Superior temporal gyrus (tissue), 1 donor: ENCODE measurements around the gene ZNRF2.
"Not testable (repeated sequence)": the region's sequence is repeated elsewhere in the genome, so short reads cannot be mapped to it uniquely, and the experiment has no call there.

ENCODE experiments used
- DNase-seq: peaks from one replicate; pipeline ENCODE4 v3.0.0-alpha.2; 2016; ENCODE audit errors: extremely low spot score

Gene ZNRF2

DNA sequence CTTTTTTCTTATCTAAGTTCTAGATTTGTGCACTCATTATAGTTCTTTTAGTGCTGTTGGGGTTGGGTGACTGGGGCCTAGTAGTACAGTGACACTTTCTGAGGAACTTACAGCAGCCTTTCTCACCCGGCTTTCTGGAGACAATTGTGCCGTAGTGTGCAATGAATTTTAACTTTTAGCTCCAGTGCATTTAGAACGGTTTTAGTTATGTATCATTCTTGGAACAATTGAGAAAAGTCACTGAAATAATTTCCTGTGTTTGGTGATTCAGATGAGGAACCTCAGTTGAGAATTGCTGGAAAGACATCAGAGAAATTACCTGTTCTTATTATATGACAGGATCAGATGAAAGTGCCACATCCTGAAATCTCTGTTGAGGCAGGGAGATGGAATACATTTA lies 3.2 kb downstream of the ZNRF2 start:
- DNase-seq = not testable (repeated sequence)

DNA sequence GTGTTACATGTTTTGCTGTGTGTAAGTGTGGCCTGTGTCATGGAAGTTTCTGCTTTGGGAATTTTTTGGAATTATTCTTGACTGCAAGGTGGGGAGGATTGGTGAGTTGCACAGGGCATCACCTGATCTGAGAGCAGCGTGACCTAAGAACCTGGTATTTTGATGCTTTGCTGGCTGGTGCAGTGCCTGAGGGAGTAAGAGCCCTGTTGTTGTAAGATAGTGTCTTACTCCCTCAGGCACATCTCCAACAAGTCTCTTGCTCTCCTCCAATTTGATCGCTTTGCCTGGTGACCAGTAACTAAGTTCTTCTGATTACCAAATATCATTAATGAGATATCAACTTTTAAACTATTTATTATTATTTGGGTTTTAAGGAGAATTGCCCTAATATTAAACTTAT lies 5.2 kb downstream of the ZNRF2 start:
- not testable (repeated sequence) for DNase-seq

DNA sequence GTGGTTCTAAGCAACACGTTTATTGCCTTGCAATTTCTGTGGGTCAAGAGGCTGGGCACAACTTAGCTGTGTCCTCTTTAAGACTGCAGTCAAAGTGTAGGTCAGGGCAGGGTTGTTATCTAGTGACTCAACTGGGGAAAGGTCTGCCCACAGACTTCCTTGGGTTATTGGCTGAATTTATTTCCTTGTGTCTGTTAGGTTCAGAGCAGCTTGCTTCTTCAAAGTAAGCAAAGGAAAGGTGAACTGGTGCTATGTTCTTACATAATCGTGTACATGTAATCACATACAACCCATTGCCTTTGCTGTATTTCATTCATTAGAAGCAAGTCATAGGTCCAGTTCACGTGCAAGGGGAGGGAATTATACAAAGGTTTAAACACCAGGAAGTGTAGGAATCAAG lies 5.9 kb downstream of the ZNRF2 start:
- DNase-seq = not testable (repeated sequence)

DNA sequence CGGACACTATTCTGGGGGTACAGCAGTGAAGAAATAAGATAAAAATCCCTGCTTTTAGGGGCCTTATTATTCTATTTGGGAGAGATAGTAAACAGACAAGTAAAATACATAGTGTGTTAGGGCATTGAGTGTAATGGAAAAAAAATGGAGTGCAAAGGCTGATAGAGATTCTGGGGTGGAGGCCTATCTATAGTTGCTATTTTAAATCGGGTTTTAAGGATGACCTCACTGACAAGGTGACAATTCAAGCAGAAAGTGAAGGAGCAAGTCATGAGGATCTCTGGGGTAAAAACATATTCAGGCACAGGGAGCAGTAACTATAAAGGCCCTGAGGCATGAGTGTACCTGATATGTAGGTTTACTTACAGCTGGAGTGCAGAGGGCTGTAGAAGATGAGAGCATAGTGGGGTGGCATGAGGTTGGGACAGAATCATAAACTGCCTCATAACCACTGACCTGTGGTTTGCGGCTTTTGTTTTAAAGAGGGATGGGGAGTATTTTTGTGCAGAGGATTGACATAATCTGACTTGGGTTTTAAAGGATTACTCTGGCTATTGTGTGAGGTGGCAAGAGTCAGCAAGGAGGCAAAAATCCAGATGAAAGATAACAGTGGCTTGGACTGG lies 8.1 kb downstream of the ZNRF2 start:
- DNase-seq = not testable (repeated sequence)

DNA sequence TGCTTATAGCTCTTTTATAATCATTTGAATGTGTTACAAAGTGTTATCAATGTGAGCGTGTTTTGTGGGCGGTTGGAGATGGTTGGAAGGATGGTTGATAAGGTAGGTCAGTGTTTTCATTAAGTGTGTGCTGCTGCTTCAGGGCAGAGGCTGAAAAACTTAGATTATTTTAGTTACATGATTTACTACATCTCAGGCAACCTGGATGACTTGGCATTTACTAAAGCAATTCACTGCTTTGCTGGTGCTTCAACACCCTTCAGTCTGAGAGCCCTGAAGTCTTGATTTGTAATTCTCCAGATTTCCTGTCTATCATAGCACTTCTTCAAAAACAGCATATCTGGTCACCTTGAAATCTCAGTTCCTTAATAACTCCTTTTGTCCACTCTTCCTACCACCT lies 11.9 kb downstream of the ZNRF2 start:
- DNase-seq = not testable (repeated sequence)

DNA sequence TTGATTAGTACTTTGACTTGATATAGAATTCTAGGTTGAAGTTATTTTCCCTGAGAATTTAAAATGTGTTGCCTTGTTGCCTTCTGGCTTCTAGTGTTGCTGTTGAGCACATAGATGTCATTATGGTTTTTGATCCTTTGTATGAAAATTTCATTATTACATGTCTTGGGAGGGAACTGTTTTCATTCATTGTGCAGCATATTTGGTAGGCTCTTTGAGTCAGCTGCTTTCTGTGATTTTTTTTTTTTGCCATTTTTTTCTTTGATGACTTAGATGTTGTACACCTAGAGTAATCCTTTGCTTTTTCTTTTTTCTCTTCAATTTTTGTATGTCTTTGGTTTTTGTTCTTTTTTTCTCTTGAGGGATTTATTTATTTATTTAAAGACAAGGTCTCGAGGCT lies 13.1 kb downstream of the ZNRF2 start:
- DNase-seq = not testable (repeated sequence)

DNA sequence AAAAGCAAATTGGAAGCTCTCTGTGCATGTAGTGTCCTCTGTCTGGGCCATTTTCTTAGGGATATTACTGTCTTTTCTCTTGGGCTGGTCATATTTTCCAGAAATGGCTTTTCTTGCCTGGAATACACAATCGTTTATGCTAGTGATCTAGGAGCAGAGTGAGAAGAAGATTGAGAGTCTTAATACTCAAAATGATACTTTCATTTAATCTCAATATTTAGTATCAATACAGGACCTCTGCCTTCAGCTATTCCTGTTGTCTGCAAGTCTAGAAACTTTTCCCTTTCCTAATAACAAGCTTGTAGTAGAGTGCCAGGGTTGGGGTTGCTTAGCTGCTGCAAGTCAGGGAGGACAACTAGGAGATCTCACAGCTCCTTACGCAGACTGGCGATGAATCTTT lies 14.0 kb downstream of the ZNRF2 start:
- DNase-seq = not testable (repeated sequence)

DNA sequence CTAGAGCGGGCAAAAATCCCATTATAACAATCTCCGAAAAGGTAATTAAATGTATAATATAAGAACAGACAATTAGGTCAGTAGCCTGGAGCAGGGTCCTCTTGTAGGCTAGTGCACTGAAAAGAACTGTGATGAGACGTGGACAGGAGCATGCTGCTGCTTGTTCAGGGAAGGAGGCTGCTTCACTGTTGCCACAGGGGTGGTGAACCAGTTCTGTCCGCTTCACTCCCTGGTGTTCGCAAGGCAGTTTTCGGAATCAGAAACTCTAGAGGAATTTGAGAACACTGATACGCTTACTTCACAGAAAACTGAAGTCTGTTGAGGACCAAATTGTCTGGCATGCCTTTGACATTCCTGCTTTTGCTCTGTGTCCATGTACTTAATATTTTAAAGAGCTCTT lies 17.4 kb downstream of the ZNRF2 start:
- DNase-seq = no peak

DNA sequence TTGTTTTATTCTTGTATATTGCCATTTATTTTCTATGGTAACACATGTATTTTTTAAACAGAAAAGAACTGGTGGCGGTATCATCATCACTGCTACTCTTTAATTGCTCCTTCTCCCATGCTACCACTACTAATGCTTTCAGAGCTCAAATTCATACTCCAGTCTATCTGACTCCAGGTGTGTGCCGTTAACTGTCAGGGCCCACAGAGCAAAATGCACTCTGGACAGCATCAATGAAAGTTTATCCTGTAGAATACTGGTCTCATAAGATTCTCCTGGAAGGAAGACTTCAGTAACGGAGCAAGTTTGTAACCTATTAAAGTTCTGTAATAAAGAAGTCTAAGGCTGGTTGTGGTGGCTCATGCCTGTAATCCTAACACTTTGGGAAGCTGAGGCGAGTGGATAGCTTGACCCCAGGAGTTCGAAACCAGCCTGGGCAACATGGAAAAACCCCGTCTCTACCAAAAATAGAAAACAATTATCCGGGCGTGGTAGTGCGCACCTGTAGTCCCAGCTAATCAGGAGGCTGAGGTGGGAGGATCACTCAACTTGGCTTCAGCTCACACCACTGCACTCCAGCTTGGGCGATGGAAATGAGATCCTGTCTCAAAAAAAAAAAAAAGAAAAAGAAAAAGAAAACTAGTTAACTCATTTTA lies 18.4 kb downstream of the ZNRF2 start:
- DNase-seq = no peak

DNA sequence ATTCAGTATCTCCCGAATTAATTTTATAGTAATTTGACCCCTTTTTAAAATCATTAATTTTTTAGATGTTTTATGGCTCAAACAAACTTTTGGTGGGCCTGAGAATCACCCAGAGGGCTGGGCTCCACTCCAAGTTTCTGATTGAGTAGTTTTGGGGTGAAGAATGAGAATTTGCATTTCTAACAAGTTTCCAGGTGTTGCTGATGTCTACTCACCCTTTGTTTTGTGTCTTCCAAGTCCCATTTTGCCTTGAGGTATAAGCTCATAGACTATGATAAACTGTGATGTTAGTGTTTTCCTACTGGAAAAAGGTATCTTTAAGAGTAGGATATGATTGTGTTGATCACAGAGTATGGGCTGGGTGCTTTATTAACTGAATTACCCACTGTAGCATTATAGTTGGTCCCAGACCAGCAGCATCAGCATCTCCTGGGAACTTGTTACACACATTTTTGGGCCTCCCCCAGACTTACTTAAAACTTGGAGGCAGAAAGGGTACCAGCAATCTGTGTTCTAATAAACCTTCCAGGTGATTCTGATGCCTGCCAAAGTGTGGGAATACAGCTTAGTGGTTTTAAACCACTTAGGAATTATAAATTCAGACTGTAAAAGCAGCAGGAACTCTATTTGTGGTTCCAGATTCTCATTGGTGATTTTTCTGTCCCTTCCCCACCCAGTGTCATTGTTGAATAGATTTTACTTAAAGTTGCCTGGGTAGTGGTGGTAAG lies 19.1 kb downstream of the ZNRF2 start:
- no peak for DNase-seq

DNA sequence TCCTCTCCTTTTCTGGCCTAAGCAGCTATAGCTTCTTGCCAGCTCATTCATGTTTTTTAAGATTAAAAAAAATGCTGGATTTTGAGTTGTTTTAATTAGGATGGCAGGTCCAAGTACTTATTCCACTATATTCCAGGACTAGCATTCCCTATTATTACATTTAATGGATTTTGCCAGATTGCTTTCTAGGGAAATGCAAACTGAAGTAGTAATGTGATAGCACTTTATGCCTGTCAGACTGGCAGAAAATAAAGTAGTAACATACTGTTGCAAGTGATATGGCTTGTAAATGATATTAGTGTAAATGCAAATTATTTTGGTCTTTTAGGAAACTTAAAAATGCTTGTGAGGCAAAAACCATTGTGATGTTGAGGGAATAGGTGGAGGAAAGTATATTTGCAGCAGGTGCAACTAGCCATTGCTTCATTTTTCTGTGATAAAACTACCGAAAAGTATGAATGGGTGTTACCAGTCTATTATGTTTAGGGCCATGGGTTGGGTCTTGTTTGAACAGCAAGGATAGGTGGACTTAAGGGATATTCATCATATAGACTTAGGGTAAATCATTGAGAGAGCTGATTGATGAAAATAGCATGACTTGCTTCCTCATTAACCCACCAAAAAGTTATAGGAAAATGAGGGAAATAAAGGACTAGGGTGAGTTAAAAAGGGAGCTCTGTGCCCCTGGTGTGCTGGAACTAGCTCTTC lies 19.9 kb downstream of the ZNRF2 start:
- DNase-seq = no peak

DNA sequence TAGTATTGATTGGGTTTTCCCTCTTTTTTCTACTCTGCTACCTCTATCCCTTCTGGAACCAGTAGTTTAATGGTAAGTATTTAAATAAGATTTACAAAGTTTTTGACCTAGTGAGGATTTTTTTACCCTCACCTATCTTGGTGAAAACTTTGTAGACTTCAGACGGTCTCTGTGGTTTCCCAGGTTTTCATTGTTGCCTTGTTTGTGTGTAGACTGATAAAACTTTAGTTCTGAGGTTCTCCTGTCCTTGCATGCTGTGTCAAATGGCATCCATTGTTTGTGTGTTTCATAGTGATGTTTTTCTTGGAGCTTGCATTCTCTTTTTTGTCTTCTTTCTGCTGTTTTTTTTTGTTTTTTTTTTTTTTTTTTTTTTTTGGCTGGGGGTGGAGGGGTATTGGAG lies 22.6 kb downstream of the ZNRF2 start:
- DNase-seq = no peak

DNA sequence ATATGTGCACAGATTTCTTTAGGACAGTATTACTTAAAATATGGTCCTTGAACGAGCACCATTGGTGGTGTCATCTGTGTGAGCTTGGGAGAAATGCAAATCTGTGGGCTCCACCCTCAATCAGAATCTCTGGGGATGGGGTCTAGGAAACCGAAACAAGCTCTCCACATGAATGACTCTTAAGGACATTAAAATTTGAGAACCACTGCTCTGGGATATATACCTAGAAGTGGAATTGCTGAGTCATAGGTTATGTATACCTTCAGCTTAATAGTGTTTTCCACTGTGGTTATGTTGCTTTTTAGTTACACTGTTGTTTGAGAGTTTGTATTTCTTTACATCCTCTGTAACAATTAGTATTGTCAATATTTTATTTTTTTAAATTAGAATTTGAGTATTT lies 24.0 kb downstream of the ZNRF2 start:
- no peak for DNase-seq

DNA sequence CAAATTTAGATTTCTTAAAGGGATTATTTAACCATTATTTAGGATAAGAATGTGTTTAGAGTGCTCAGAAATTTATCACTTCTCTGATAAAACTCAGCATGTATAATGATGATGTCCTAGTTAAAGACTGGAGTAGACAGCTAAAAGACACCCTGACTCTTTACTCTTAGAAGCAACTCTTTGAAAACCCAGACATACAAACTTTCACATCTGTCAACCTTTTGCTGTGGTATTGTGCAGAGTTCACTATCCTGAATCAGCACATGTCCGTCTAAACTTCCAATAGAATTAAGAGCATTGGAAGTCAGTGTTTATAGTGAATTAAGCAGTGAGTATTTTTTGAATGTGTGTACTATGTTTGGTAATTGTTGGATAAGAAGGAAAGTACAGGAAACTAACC lies 24.9 kb downstream of the ZNRF2 start:
- DNase-seq = no peak

DNA sequence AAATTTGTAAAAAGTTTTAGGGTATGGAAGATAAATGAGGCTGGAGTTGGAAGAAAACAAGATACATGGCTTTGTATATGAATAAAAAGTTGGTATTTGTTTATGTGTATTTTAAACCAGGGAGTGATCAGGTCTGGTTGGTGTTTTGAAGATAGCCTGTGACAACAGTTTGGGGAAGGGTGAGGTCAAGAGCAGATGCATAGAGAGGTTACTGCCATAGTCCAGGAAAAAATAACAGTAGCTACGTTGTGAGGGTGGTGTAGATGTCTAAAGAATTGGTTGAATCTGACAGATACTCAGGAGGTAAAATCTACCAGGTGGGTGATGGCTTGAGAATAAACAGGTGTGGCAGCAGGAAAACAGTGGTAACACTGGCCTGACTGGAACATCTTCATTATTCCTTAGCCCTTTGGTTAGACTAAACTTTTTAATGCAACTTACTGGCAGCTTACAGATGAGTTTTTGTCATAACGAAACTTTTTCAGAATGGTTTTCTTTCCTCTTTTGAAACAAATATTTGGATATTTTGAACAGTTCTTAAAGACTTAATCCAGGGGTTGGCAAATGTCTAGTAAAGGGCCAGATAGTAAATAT lies 25.5 kb downstream of the ZNRF2 start:
- DNase-seq = no peak

DNA sequence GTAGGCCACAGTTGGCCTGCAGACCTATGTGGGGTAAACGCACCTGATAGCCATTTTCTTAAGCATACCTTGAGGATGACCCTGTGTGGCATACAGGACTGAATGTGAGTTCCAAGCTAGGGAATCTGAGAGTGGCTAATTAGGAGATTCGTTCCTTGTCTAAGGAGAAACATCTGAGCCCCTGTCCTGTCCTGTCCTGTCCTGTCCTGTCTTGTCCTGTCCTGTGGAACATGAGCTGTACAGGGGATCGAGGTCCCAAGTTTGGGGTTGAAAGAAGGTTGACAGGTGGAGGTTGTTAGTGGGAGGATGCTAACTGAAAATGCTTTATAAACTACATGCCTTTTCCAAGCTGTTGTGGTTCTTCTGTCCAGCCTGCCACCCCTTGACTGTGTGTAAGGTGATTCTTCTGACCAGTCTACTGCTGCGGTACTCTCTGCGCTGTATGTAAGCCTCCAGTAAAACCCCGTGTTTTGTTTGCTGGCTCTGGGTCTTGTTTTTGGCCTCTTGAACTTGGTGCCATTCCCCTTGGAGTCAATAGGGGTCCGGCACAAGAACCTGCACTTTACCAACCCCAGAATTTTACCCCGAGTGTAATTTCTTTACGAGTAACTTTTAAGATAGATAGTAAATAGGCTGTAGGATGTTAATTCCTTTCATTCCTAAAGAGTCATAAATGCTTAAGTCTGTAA lies 26.4 kb downstream of the ZNRF2 start:
- no peak for DNase-seq

DNA sequence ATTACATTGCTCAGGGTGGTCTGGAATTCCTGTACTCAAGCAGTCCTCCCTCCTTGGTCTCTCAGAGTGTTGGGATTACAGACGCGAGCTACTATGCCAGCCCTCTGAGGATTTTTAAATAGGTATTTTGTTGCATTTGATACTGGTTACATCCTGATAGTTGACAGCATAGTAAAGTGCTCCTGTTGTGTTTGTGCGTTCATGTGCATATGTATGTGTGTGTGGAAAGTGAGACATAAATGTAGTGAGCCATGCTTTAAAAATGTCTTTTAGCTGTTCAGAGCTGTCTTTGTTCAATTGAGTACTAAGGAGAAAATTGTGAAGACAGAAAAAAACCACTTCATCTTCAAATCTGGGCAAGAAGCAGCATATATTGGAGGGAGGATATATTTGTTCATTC lies 27.8 kb downstream of the ZNRF2 start:
- no peak for DNase-seq

DNA sequence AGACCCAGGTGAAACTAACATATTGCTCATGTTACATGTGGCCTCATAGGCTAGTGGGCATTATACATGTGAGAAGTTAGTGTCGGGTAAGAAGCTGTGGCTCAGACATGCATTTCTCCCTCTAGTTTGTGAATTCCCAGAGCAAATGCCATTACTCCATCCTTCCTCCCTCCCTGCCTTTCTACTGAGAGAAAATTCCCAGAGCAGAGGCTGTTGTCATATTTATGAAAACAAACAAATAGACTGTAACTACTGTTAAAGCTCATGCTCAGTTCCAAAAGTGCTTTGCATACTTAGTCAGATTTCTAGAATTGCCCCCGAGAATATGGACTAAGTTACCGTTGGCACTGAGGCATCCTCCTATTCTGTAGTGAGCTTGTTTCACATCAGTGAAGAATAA lies 29.0 kb downstream of the ZNRF2 start:
- no peak for DNase-seq

DNA sequence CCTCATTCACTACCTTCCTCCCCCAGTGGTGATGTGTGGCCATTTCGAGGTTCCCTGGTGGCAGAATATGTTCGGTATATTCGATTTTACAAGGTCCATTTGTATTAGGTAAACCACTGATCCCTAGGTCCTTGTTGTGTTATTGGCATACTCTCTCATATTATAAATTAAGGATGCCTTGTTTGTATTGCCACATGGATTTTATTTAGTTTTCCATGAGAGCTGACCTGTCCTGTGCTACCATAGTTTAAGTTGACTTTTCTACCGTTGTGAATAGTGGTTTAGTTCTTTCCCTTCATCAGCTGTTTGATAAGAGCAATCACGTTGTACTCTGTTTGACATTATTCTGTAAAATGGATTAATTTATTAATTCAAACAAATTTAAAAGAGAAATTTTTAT lies 29.4 kb downstream of the ZNRF2 start:
- DNase-seq = no peak

DNA sequence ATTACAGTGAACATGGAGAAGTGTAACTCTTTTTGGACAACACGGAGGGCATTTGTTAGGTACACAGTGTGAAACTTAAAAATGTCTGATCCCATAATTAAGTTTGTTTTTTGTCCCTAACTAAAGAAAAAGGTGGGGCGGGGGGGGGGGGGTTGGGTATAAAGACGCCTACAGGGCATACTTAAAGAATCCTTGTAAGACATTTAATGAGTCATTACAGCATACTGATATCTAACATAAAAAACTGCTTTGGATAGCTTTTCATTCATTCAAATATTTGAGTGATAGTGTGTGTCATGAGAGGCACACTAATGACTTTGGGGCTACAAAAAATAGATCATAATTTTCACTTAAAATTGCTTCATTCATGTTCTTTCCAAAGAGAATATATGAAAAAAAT lies 31.2 kb downstream of the ZNRF2 start:
- no peak for DNase-seq

DNA sequence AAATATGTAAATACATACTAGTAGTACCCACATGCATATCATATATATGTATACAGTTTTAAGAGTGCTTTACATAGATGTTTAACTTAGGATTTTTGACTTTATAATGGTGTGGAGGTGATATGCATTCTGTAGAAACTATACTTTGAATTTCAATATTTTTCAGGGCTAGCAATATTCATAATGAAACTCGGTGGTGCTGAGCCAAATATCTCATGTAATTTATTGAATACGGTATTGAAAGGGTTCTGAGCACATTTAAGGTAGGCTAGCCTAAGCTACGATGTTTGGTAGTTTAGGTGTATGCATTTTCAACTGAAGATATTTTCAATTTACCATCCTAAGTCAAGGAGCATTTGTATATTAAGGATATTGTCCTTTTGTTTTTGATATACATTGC lies 36.0 kb downstream of the ZNRF2 start:
- DNase-seq = no peak
